ENCODE results near the gene DNAJC13. TPM values are rescaled to one million over a fixed set of nuclear protein-coding genes. Genes with fewer than 3 reads are reported as not detected.

DNAJC13 gene
- total RNA-seq, 1 experiment from 2014 or later, result 18.1 TPM

DNA sequence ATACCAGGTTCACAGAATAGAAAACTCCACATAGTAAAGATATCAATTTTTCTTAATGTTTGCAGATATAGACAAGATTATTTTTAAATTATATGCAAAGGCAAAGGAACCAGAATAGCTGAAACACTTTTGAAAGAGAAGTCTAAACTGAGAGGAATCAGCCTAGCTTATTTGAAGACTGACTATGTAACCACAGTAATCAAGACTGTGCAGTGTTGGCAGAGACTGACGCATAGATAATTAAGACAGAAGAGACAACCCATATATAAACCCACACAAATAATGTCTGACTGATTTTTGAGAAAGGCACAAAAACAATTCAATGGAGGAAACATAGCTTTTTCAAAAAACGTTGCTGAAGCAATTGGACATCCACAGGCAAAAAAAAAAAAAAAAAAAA is 151.1 kb downstream of the DNAJC13 start:
- H3K4me3 Mint-ChIP-seq, result no peak overlapping the region
- no peak overlapping the region for H3K4me2 ChIP-seq (ENCODE audit: insufficient read depth, insufficient read length, low read length)
- no peaks in the 10 kb centered on the region for H4K20me1 ChIP-seq (ENCODE audit: control insufficient read depth, insufficient read depth, insufficient read length)
- H3K27ac ChIP-seq (ENCODE audit: insufficient read length, low read depth, low read length), result no peak overlapping the region
- no peak overlapping the region for H3K14ac ChIP-seq (ENCODE audit: insufficient read depth, low read length)
- H2BK20ac ChIP-seq (ENCODE audit: low read depth, low read length, poor library complexity, severe bottlenecking), result no peak overlapping the region
- H3T11ph ChIP-seq (ENCODE audit: low read length), result no peak overlapping the region
- no peak overlapping the region for H2AFZ ChIP-seq (ENCODE audit: low read length)
- no peak overlapping the region for H3K4ac ChIP-seq (ENCODE audit: low read depth, low read length)
- no peak overlapping the region for H3K18ac ChIP-seq (ENCODE audit: insufficient read length, low read depth, low read length)
- H4K91ac ChIP-seq (ENCODE audit: insufficient read length, low read depth, low read length), result no peak overlapping the region
- H3K56ac ChIP-seq (ENCODE audit: insufficient read length, low read depth, low read length), result no peak overlapping the region
- no peaks in the 10 kb centered on the region for H3K4me1 ChIP-seq (ENCODE audit: insufficient read depth, low read length)
- H3K4me1 Mint-ChIP-seq, result no peaks in the 10 kb centered on the region
- H3K9me3 Mint-ChIP-seq, result peaks cover 0 to 4% of the 10 kb centered on the region in 2 experiments; a peak in 3 of 5 replicates
- TF ChIP-seq, protein P1, sequence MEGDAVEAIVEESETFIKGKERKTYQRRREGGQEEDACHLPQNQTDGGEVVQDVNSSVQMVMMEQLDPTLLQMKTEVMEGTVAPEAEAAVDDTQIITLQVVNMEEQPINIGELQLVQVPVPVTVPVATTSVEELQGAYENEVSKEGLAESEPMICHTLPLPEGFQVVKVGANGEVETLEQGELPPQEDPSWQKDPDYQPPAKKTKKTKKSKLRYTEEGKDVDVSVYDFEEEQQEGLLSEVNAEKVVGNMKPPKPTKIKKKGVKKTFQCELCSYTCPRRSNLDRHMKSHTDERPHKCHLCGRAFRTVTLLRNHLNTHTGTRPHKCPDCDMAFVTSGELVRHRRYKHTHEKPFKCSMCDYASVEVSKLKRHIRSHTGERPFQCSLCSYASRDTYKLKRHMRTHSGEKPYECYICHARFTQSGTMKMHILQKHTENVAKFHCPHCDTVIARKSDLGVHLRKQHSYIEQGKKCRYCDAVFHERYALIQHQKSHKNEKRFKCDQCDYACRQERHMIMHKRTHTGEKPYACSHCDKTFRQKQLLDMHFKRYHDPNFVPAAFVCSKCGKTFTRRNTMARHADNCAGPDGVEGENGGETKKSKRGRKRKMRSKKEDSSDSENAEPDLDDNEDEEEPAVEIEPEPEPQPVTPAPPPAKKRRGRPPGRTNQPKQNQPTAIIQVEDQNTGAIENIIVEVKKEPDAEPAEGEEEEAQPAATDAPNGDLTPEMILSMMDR (conservative IDR thresholded peaks at IDR 0.05), result no peak
- H3K23me2 ChIP-seq (ENCODE audit: insufficient read length, low read depth, low read length, poor library complexity, severe bottlenecking), result no peaks in the 10 kb centered on the region
- H4K8ac ChIP-seq (replicated peaks; ENCODE audit: insufficient read length, low read depth, low read length), result no peak overlapping the region
- H3K9me3 ChIP-seq (ENCODE audit: control insufficient read depth, low read depth, low read length), result no peaks in the 10 kb centered on the region
- no peak overlapping the region for H2BK12ac ChIP-seq (ENCODE audit: insufficient read length, low read depth, low read length)
- no peaks in the 10 kb centered on the region for H3K27me3 Mint-ChIP-seq (ENCODE audit: low read depth)
- no peak overlapping the region for H3K27ac Mint-ChIP-seq
- H3K79me1 ChIP-seq (ENCODE audit: insufficient read depth, low read depth, low read length, poor library complexity, severe bottlenecking), result no peaks in the 10 kb centered on the region
- H3K79me2 ChIP-seq (ENCODE audit: insufficient read depth, low read length), result no peaks in the 10 kb centered on the region
- H3K27me3 ChIP-seq (ENCODE audit: insufficient read depth, low read length), result no peaks in the 10 kb centered on the region
- H2BK5ac ChIP-seq (ENCODE audit: insufficient read length, low read length), result no peak overlapping the region
- H2BK15ac ChIP-seq (ENCODE audit: low read depth, low read length), result no peak overlapping the region
- H3K23ac ChIP-seq (ENCODE audit: insufficient read length, low read depth, low read length), result no peak overlapping the region
- H3K9ac ChIP-seq (ENCODE audit: extremely low read depth, insufficient read length, low read length), result no peak overlapping the region
- H2AK5ac ChIP-seq (ENCODE audit: insufficient read length, low read length), result no peak overlapping the region
- no CpG with 5 or more reads among the region's 2 CpGs for WGBS (ENCODE audit: extremely low coverage, insufficient read length, low lambda C conversion rate)
- peaks cover 6 to 13% (median 11%) of the 10 kb centered on the region in 3 experiments; a peak in 6 of 7 replicates for H3K36me3 Mint-ChIP-seq (ENCODE audit: insufficient read depth in 1 of 3, low read depth in 3 of 3)
- no peak for DNase-seq
- no peak overlapping the region for H4K5ac ChIP-seq (ENCODE audit: insufficient read length, low read depth, low read length)
- H2BK120ac ChIP-seq (ENCODE audit: low read depth, low read length, poor library complexity, severe bottlenecking), result no peak overlapping the region
